CD4-positive, alpha-beta T cell treated with Interleukin-15 for 4 hours (primary cell): ENCODE measurements around the gene IMPA2.
"Not testable (repeated sequence)": the region's sequence is repeated elsewhere in the genome, so short reads cannot be mapped to it uniquely, and the experiment has no call there.

Experiments
- DNase-seq: peaks from one replicate; pipeline ENCODE4 v3.0.0-alpha.2; 2020; ENCODE audit warnings: low spot score

Gene IMPA2

DNA sequence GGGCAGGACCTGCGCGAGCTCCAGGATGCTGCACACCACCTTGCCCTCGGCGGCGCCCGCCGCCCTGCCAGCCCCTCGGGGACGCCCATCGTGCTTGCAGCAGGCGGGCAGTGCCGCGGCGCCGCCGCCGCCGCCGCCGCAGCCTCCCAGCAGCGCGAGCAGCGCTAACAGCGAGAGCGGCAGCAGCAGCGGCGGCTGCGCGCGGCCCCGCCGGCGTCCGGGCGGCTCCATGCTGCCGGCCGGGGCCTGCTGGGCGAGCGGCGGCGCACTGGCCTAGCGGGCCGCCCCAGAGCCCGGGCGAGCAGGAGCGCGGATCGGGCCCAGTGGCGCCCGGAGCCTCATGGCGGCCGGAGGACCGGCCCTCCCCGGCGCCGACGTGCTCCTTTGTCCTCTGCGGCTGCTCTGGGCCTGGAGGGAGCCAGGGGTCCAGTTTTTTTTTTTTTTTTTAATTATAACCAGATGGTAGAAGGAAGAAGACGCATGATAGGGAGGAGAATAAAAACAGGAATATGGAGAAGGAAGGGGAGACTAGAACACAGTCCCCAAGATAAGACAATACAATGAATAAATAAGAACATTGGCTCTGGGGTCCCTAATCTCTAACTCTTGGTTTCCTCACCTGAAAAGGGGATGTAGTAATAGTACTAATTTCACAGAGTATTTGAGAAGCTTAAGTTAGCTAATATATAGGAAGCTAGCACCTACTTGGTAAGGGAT is 95.3 kb downstream of the IMPA2 start:
- DNase-seq = no peak

DNA sequence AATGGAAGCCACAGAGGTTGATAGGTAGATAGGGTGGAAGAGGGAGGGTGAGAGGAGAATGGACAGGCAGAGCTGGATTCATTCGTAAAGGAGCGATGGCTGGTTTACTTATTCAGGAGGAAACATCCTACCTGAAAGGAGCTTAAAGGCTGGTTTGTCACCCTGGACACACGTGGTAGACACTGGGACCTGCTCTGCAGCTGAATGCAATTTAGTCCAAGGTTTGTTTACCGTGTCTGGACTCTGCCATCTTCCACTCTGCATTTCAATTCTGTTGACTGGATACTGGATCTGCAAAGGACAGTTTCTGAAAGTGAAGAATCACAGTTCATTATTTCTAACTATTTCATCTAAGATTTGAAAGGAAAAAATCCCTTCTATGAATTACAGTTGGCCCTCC is 96.7 kb downstream of the IMPA2 start:
- DNase-seq = not testable (repeated sequence)

- DNase-seq = no peak
These were observed 98.4 kb downstream of the IMPA2 start for GRCh38 chr18:12079491-12080237.
